ENCODE measurements around the gene DAZ4.
"Not testable (repeated sequence)": the region's sequence is repeated elsewhere in the genome, so short reads cannot be mapped to it uniquely, and the experiment has no call there.

Gene DAZ4

GRCh38 chrY:24833619-24834018 lies at the start of gene DAZ4:
DAZ4 (plus strand) TSS chrY:24833919; CDS start chrY:24834127, 208 bp downstream.
- H3K9me3 ChIP-seq (ENCODE audit: control insufficient read depth, low read depth, low read length); H3K4me1 ChIP-seq (ENCODE audit: control insufficient read depth, low read depth, low read length); H3K27me3 ChIP-seq (ENCODE audit: control insufficient read depth, insufficient read depth, low read length); H3K27ac ChIP-seq (ENCODE audit: low read length); H3K36me3 ChIP-seq (ENCODE audit: control insufficient read depth, low read depth, low read length); H3K4me3 ChIP-seq (ENCODE audit: low read length); H3K9ac ChIP-seq (ENCODE audit: low read length): not testable (repeated sequence)

- not testable (repeated sequence) for H3K9ac ChIP-seq (ENCODE audit: low read length); H3K36me3 ChIP-seq (ENCODE audit: control insufficient read depth, low read depth, low read length); H3K4me1 ChIP-seq (ENCODE audit: control insufficient read depth, low read depth, low read length); H3K4me3 ChIP-seq (ENCODE audit: low read length); H3K27ac ChIP-seq (ENCODE audit: low read length); H3K9me3 ChIP-seq (ENCODE audit: control insufficient read depth, low read depth, low read length); H3K27me3 ChIP-seq (ENCODE audit: control insufficient read depth, insufficient read depth, low read length)
Measured at GRCh38 chrY:24813293-24813692, 20.4 kb upstream of the DAZ4 start, which contains the start of gene DAZ3. DAZ3 (minus strand) TSS chrY:24813393; CDS start chrY:24813185, 208 bp downstream.

GRCh38 chrY:24821836-24822235 lies 11.9 kb upstream of the DAZ4 start:
- H3K4me1 ChIP-seq (ENCODE audit: control insufficient read depth, low read depth, low read length); H3K27ac ChIP-seq (ENCODE audit: low read length); H3K27me3 ChIP-seq (ENCODE audit: control insufficient read depth, insufficient read depth, low read length); H3K9ac ChIP-seq (ENCODE audit: low read length); H3K9me3 ChIP-seq (ENCODE audit: control insufficient read depth, low read depth, low read length); H3K4me3 ChIP-seq (ENCODE audit: low read length); H3K36me3 ChIP-seq (ENCODE audit: control insufficient read depth, low read depth, low read length): not testable (repeated sequence)

DNA sequence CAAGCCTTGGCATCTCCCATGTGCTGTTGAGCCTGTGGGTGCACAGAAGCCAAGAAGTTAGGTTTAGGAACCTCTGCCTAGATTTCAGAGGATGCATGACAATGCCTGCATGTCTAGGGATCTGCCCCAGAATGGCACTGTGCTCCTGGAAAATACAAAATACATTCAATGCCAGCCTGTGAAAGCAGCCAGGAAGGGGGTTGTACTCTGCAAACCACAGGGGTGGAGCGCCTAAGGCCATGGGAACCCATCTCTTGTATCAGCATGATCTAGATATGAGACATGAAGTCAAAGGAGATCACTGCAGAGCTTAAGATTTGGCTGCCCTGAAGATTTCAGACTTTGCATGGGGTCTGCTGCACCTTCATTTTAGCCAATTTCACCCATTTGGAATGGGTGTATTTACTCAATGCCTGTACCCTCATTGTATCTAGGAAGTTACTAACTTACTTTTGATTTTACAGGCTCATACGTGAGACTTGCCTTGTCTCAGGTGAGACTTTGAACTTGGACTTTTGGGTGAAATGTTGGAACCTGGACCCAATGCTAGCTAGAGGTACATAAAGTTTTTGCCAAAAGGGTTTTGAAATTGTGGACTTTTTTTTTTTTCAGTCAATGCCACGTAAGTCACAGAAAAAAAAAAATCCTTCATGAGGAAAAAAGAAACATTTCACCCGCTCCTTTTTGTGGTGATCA lies 9.4 kb upstream of the DAZ4 start:
- H3K4me3 ChIP-seq (ENCODE audit: low read length); H3K9me3 ChIP-seq (ENCODE audit: control insufficient read depth, low read depth, low read length); H3K27me3 ChIP-seq (ENCODE audit: control insufficient read depth, insufficient read depth, low read length); H3K4me1 ChIP-seq (ENCODE audit: control insufficient read depth, low read depth, low read length); H3K27ac ChIP-seq (ENCODE audit: low read length); H3K9ac ChIP-seq (ENCODE audit: low read length); H3K36me3 ChIP-seq (ENCODE audit: control insufficient read depth, low read depth, low read length): not testable (repeated sequence)

DNA sequence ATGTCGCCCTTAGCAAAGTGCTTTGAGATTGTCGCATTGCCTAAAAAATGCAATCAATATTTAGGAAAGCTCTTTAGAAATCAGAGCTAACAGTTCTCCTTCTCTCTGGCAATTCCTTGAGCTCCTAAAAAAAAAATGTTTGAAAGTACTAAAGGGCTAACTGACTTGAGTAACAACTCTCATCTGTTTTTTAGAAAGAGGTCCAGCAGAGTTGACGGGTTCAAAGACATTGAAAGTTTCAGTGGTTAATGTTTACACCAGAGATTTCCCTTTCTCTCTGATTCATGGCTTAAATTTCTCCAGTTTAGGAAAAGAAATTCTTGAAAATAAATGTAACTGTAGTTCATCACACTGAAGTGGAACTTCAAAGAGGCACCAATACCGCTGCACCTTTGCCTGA lies 8.7 kb upstream of the DAZ4 start:
- not testable (repeated sequence) for H3K27me3 ChIP-seq (ENCODE audit: control insufficient read depth, insufficient read depth, low read length); H3K4me1 ChIP-seq (ENCODE audit: control insufficient read depth, low read depth, low read length); H3K9me3 ChIP-seq (ENCODE audit: control insufficient read depth, low read depth, low read length); H3K4me3 ChIP-seq (ENCODE audit: low read length); H3K36me3 ChIP-seq (ENCODE audit: control insufficient read depth, low read depth, low read length); H3K9ac ChIP-seq (ENCODE audit: low read length); H3K27ac ChIP-seq (ENCODE audit: low read length)
